ENCODE measurements around the gene TUBG1.

Gene TUBG1

GRCh38 chr17:42651392-42651791 lies 41.9 kb downstream of the TUBG1 start:
- H3F3A ChIP-seq (ENCODE audit: control insufficient read depth, insufficient read depth) = no peaks in the 10 kb centered on the region
- H3K4me3 ChIP-seq (ENCODE audit: low read length) = no peak overlapping the region
- no peaks in the 10 kb centered on the region for H3K9me3 ChIP-seq (ENCODE audit: control insufficient read depth, insufficient read depth, low read length)
- no peak overlapping the region for H3K4me2 ChIP-seq (ENCODE audit: low read length)
- peaks cover 5% of the 10 kb centered on the region; the same call in 1 of the 2 replicates for H3K27me3 ChIP-seq (ENCODE audit: control insufficient read depth, low read length)
- H3K27ac ChIP-seq (ENCODE audit: low read depth, low read length) = no peak overlapping the region
- no peaks in the 10 kb centered on the region for H3K9me2 ChIP-seq (replicated peaks; ENCODE audit: control insufficient read depth, low read length)
- no peaks in the 10 kb centered on the region for H4K20me1 ChIP-seq (ENCODE audit: control insufficient read depth, insufficient read depth, low read depth, low read length)
- no peaks in the 10 kb centered on the region for H3K79me2 ChIP-seq (ENCODE audit: control insufficient read depth, low read length)
- TF ChIP-seq EZH2phosphoT487 (IDR thresholded peaks at IDR 0.05; ENCODE audit: borderline replicate concordance, low read length) = no peak
- no peak for TF ChIP-seq CTCF (IDR thresholded peaks at IDR 0.05; ENCODE audit: low read depth, low read length, poor library complexity, severe bottlenecking)
- H3K4me1 ChIP-seq (ENCODE audit: control insufficient read depth, low read length) = no peaks in the 10 kb centered on the region
- no peaks in the 10 kb centered on the region for H3K36me3 ChIP-seq (ENCODE audit: control insufficient read depth, low read length)

- Histone ChIP-seq H3K27me3 (ENCODE audit: control insufficient read depth, low read length) (peaks cover 2% of the 10 kb centered on the region; the same call in 1 of the 2 replicates), H4K20me1 (ENCODE audit: control insufficient read depth, insufficient read depth, low read depth, low read length) (no peaks in the 10 kb centered on the region), H3K4me2 (ENCODE audit: low read length) (no peak overlapping the region), H3K4me1 (ENCODE audit: control insufficient read depth, low read length) (peaks cover 2% of the 10 kb centered on the region), H3K79me2 (ENCODE audit: control insufficient read depth, low read length) (no peaks in the 10 kb centered on the region), H3K9me2 (replicated peaks; ENCODE audit: control insufficient read depth, low read length) (no peaks in the 10 kb centered on the region), H3K4me3 (ENCODE audit: low read length) (no peak overlapping the region), H3K27ac (ENCODE audit: low read depth, low read length) (no peak overlapping the region), H3F3A (ENCODE audit: control insufficient read depth, insufficient read depth) (no peaks in the 10 kb centered on the region), H3K9me3 (ENCODE audit: control insufficient read depth, insufficient read depth, low read length) (no peaks in the 10 kb centered on the region), H3K36me3 (ENCODE audit: control insufficient read depth, low read length) (no peaks in the 10 kb centered on the region)
- no peak for TF ChIP-seq CTCF (IDR thresholded peaks at IDR 0.05; ENCODE audit: low read depth, low read length, poor library complexity, severe bottlenecking)
- no peak for TF ChIP-seq EZH2phosphoT487 (IDR thresholded peaks at IDR 0.05; ENCODE audit: borderline replicate concordance, low read length)
Observed at GRCh38 chr17:42653179-42654124, 44.0 kb downstream of the TUBG1 start.

- TF ChIP-seq CTCF (IDR thresholded peaks at IDR 0.05; ENCODE audit: low read depth, low read length, poor library complexity, severe bottlenecking) = no peak
- Histone ChIP-seq H3K4me1 (ENCODE audit: control insufficient read depth, low read length) (peaks cover 19% of the 10 kb centered on the region), H3K9me2 (replicated peaks; ENCODE audit: control insufficient read depth, low read length) (no peaks in the 10 kb centered on the region), H3K27me3 (ENCODE audit: control insufficient read depth, low read length) (peaks cover under 1% of the 10 kb centered on the region; the same call in 1 of the 2 replicates), H3K79me2 (ENCODE audit: control insufficient read depth, low read length) (no peaks in the 10 kb centered on the region), H3F3A (ENCODE audit: control insufficient read depth, insufficient read depth) (0 out of 2 replicates have a peak, but pooled peaks cover 2% of the 10 kb centered on the region), H3K4me2 (ENCODE audit: low read length) (no peak overlapping the region), H3K27ac (ENCODE audit: low read depth, low read length) (no peak overlapping the region), H3K9me3 (ENCODE audit: control insufficient read depth, insufficient read depth, low read length) (no peaks in the 10 kb centered on the region), H3K36me3 (ENCODE audit: control insufficient read depth, low read length) (no peaks in the 10 kb centered on the region), H4K20me1 (ENCODE audit: control insufficient read depth, insufficient read depth, low read depth, low read length) (no peaks in the 10 kb centered on the region), H3K4me3 (ENCODE audit: low read length) (no peak overlapping the region)
Observed at GRCh38 chr17:42655528-42655927, 46.0 kb downstream of the TUBG1 start.

All from DOHH2 (cell line).